HG02571 (cell line): ENCODE data around the gene SGSH.
"Not testable (repeated sequence)": the region's sequence is repeated elsewhere in the genome, so short reads cannot be mapped to it uniquely, and the experiment has no call there.

Experiments
- ATAC-seq: cut with Tn5 transposase; IDR thresholded peaks from one replicate; pipeline ENCODE4 v1.9.1; 2021; ENCODE audit warnings: mild to moderate bottlenecking, moderate library complexity; ENCODE audit not compliant: unreplicated experiment

SGSH gene

GRCh38 chr17:80212511-80212910 lies 7.6 kb downstream of the SGSH start:
- ATAC-seq: no peak

- no peak for ATAC-seq
These were observed 8.0 kb downstream of the SGSH start for GRCh38 chr17:80212109-80212508.

- ATAC-seq: no peak
These were observed 9.6 kb downstream of the SGSH start for GRCh38 chr17:80210348-80211108.

- no peak for ATAC-seq
These were observed 10.4 kb downstream of the SGSH start for GRCh38 chr17:80209765-80210164.

DNA sequence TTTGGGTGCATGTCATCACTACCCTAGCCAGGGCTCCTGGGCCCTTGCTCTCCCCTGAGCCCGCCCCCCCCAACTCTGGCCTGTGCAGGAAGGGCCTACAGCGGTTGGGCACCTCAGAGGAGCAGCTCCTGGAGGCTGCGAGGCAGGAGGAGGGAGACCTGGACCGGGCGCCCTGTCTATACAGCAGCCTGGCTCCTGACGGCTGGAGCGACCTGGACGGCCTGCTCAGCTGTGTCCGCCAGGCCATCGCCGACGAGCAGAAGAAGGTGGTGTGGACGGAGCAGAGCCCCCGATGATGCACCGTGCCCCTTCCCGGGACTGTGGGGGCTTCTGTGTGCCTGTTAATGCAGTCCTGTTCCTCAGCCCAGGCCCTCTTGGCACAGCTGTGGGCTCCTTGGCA lies 12.1 kb downstream of the SGSH start:
- ATAC-seq: no peak

DNA sequence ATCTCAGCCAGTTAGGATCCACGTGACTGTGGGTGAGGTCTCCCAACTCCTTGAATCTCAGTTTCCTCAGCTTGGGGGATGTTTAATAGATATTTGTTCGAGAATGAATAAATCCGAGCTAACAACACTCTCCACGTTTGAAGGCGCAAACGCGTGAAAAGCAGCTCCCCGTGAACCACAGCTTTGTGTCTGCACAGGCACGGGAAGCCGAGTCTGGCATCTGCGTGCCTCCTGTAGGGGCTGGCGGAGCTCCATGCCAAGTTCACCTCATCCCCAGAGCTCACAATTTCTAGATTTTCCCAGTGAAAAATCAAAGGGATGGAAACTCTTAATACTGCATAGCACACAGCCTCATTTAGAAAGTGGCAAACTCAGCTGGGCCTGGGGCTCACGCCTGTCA lies 14.3 kb downstream of the SGSH start:
- ATAC-seq: no peak

DNA sequence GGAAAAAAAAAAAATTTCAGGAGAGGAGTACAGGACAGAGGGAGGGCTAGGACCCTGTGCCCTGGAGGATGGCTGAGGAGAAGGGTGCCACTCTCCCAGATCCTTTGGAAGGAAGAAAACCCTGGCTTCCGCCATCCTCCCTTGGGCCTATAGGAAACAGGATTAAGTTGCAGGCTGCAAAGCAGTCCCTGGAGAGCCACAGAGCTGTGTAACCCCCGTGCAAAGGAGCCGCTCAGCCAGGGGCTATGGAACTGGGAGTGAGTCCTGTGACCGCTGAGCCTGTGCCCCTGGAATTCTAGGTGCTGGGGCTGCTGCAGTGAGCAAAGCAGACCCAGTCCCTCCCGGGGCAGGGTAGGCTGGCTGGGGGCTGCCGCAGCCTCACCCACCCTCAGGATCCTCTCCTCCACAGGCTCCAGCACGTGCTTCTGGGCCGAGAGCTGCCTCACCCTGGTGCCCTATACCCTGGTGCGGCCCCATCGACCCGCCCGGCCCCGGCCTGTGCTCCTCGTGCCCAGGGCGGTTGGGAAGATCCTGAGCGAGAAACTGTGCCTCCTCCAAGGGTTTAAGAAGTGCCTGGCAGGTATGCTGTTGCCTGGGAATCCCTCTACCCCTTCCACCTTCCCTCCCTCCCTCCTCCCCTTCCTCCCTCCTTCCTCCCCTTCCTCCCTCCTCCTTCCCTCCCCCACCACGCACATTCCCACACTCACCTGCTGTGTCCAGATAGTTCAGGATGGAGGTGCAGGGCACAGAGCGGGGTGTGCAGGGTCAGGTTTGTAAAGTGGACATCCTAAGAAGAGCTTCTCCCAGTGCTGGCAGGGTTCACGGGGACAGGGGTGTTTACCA lies 15.3 kb downstream of the SGSH start:
- no peak for ATAC-seq

DNA sequence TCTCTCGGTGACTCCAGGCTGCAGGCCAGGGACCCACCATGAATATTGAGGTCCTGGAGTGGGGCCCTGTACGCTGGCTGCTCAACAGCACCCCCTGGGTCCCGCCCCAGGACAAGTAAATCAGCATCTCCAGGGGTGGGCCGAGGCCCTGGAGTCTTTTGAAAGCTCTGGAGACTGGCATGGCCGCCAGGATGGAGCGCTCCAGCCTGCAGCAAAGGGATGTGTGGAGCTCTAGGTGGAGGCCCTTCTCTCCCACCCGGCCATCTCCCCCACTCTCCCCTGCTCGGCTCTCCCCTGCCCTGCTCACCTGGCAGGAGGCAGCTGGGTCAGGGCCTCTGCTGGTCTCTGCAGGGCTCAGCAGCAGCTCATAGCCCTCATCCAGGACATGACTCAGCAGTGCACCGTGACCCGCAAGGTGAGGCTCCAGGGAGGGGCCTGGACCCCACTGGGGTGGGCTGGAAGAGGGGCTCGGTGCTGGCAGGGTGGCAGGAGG lies 16.6 kb downstream of the SGSH start:
- no peak for ATAC-seq

GRCh38 chr17:80202197-80202596 lies 17.9 kb downstream of the SGSH start:
- ATAC-seq: no peak

- ATAC-seq: no peak
These were observed 18.7 kb downstream of the SGSH start for GRCh38 chr17:80201446-80201845.

DNA sequence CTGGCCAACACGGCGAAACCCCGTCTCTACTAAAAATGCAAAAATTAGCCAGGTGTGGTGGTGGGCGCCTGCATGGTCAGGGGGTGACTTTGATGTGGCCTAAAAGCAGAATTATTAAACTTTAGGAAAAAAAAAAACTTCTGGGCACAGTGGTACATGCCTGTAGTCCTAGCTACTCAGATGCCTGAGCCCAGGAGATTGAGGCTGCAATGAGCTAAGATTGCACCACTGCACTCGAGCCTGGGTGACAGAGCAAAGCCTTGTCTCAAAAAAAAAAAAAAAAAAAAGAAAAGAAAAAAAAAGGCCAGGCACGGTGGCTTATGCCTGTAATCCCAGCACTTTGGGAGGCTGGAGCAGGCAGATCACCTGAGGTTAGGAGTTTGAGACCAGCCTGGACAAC lies 20.8 kb downstream of the SGSH start:
- not testable (repeated sequence) for ATAC-seq

GRCh38 chr17:80198144-80198661 lies 21.9 kb downstream of the SGSH start:
- ATAC-seq: no peak

- ATAC-seq: no peak
These were observed 23.5 kb downstream of the SGSH start for GRCh38 chr17:80196652-80197051.

DNA sequence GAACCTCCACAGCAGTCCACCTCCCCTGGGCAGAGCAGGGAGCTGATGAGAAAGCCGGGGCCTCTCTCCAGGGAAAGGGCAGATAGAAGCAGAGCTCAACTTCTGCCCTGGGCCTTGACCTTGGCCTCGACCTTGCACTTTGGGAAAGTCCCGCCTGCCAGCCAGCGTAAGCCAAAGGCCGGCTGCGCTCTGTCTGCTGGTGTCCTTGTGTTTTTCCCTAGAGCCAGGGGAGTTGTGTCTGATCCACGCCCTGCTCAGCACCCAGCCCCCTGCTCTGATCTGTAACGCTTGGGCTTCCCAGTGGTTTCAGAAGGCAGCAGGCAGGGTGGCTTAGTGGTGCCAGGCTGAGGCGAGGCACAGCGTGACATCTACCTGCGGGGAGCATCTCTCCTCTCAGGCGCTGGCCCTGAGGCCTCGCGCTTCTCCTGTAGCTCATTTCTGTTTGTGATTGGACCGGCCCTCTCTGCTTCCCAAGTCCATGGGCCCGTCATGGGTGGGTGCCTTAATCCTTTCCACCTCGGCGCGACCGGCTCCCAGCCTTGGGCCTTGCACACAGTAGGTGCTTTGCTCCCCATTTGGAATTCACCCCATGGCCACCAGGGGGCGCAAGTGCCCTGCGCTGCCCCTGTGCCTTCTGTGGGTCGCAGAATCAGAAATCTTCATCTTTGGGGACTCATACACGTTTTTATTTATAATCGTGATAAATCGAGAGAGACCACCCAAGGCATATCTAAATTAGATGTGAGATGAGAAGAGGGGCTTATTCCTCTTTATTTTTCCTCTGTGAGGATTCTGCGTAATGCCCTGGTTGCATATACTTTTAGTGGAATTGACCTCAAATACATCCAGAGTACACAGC lies 24.2 kb downstream of the SGSH start:
- no peak for ATAC-seq

DNA sequence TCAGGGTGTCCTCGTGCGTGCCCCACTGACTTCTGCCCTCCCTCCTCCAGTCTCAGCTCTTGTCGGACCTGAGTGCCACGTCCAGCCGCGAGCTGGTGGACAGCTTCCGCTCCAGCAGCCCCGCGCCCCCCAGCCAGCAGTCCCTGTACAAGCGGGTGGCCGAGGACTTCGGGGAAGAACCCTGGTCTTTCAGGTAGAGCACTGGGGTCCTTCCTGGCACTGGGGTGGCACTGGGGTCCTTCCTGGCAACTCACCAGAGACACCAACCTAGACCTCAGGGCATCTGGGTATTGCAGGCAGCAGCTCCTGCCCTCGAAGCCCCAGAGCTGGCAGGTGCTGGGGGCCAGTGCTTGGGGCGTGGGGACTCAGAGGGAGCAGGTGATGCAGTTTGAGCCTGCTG lies 25.0 kb downstream of the SGSH start:
- no peak for ATAC-seq

GRCh38 chr17:80191865-80192661 lies 28.1 kb downstream of the SGSH start:
- no peak for ATAC-seq

DNA sequence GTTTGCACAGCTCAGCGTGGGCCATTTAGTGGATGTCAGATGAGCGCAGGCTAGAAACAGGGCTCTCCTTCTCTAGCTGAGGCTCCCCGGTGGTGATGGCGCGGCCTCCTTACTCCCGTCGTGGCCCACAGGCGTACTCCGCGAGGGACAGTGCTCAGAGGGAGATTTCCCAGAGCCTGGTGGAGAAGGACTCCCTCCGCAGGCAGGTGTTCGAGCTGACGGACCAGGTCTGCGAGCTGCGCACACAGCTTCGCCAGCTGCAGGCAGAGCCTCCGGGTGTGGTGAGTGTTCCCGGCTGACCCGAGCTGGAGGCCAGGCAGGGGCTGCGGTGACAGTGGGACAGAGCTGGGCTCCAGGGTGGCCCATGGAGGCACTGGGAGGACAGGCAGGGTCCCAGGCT lies 28.9 kb downstream of the SGSH start:
- ATAC-seq: no peak

DNA sequence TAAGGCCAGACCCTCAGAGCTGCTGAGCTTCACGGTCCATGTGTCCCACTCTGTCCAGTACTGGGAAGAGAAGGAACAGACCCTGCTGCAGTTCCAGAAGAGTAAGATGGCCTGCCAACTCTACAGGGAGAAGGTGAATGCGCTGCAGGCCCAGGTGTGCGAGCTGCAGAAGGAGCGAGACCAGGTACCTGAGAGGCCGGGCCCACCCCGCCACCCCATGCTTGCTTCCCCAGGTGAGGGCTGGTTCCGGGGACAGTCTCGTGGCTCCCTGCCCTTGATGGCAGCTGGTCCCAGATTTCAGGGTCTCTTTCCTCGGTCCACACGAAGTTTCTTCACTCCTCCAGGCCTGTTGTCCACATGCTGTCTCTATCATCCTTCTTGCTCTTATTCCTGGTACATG lies 29.4 kb downstream of the SGSH start:
- no peak for ATAC-seq

DNA sequence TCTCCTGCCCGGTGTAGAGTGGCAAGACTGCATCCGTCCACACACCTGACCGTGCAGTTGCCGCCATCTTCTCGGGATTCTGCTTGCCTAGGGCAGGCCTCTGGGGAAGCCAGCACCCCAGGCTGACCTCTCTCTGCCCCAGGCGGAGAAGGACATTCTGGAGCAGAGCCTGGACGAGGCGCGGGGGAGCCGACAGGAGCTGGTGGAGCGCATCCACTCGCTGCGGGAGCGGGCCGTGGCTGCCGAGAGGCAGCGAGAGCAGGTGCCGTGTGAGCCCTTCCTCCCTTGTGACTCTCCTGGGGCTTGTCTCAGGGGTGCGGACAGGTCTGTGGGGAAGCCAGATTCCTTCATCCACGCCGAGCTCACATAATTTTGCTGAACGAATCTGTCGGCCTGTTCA lies 30.5 kb downstream of the SGSH start:
- no peak for ATAC-seq

DNA sequence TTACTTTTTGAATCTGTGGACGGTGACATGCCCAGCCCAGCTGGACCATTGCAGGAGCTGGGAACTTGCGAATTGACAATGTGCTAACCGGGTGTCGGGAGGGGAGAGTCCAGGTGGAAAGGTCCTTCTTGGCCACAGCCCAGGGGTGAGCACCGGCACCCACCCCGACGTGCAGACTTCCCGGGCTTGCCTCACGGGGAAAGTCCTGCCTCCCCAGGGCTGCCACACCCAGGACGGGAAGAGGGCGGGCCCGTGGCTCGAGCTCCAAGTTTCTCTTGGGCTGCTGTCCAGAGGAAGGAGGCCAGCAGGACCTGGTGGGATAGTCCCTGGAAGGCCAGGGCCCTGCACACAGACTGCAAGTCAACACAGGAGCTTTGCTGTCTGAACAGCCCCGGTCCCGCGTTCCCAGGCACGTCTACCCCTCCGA lies 32.6 kb downstream of the SGSH start:
- no peak for ATAC-seq
